HFFc6 (cell line): ENCODE measurements around the gene ARHGAP4. TPM values are rescaled to one million over a fixed set of nuclear protein-coding genes. Genes with fewer than 3 reads are reported as not detected.

Source experiments
- DNase-seq: peaks from one replicate; pipeline ENCODE4 v3.0.0-alpha.2; 2018
- H3K27ac Mint-ChIP-seq: 2 replicates; pipeline ENCODE4 v1.8.0; 2020; ENCODE audit warnings: mild to moderate bottlenecking, mixed read lengths
- H3K27me3 Mint-ChIP-seq: 2 replicates; pipeline ENCODE4 v1.8.0; 2021; ENCODE audit warnings: mild to moderate bottlenecking, moderate library complexity, mixed read lengths; ENCODE audit not compliant: insufficient read depth
- H3K36me3 Mint-ChIP-seq: 2 replicates; pipeline ENCODE4 v1.8.0; 2021; ENCODE audit warnings: low read depth, mixed read lengths
- H3K4me1 Mint-ChIP-seq: 2 replicates; pipeline ENCODE4 v1.8.0; 2020; ENCODE audit warnings: low read depth, mixed read lengths
- H3K4me3 Mint-ChIP-seq: 2 replicates; pipeline ENCODE4 v1.8.0; 2020; ENCODE audit warnings: mild to moderate bottlenecking, moderate library complexity, mixed read lengths
- H3K9me3 Mint-ChIP-seq: 2 replicates; pipeline ENCODE4 v1.8.0; 2020; ENCODE audit warnings: mild to moderate bottlenecking, mixed read lengths
- CTCF ChIP-seq: fragments of 200-600 bp; sonication (generic); IDR thresholded peaks from 2 replicates; pipeline ENCODE4 v1.5.0; 2021; ENCODE audit warnings: antibody characterized with exemption, mild to moderate bottlenecking
- total RNA-seq, 6 experiments: library from RNA; stranded (reverse); fragmentation: NEBNext Ultra II Directional; extraction: Animal tissue kit (Norgen Biotek cat#: 25700); gene quantifications; 2 replicates in 1 of 6; 3 replicates in 5 of 6; pipeline ENCODE4 v1.2.3, GENCODE V29; 2021

The ARHGAP4 gene
- total RNA-seq, 6 experiments from 2014 or later: 0.18 to 0.63 (median 0.48) TPM

GRCh38 chrX:153921070-153921469 is 5.0 kb downstream of the ARHGAP4 start:
- no peak for DNase-seq
- TF ChIP-seq CTCF: no peak

GRCh38 chrX:153920546-153920945 is 5.5 kb downstream of the ARHGAP4 start:
- Mint-ChIP-seq H3K4me1 (peaks cover 6% of the 10 kb centered on the region; the same call in 1 of the 2 replicates), H3K9me3 (no peaks in the 10 kb centered on the region), H3K27ac (no peak overlapping the region), H3K36me3 (no peaks in the 10 kb centered on the region), H3K4me3 (no peak overlapping the region), H3K27me3 (peaks cover 6% of the 10 kb centered on the region)
- DNase-seq: no peak
- TF ChIP-seq CTCF: no peak

More at GRCh38 chrX:153921070-153921469, 5.0 kb downstream of the ARHGAP4 start:
- Mint-ChIP-seq H3K4me1 (peaks cover 6% of the 10 kb centered on the region; the same call in 1 of the 2 replicates), H3K27ac (no peak overlapping the region), H3K36me3 (no peaks in the 10 kb centered on the region), H3K9me3 (no peaks in the 10 kb centered on the region), H3K27me3 (peaks cover 4% of the 10 kb centered on the region), H3K4me3 (no peak overlapping the region)

GRCh38 chrX:153919281-153919680 is 6.8 kb downstream of the ARHGAP4 start:
- Mint-ChIP-seq H3K36me3 (no peaks in the 10 kb centered on the region), H3K4me3 (no peak overlapping the region), H3K4me1 (peaks cover 2% of the 10 kb centered on the region; the same call in 1 of the 2 replicates), H3K27me3 (peaks cover 8% of the 10 kb centered on the region), H3K9me3 (no peaks in the 10 kb centered on the region), H3K27ac (no peak overlapping the region)
- no peak for DNase-seq
- TF ChIP-seq CTCF: no peak

GRCh38 chrX:153917869-153918268 is 8.2 kb downstream of the ARHGAP4 start:
- H3K36me3 Mint-ChIP-seq: no peaks in the 10 kb centered on the region
- H3K27ac Mint-ChIP-seq: no peak overlapping the region
- peaks cover 8% of the 10 kb centered on the region for H3K27me3 Mint-ChIP-seq
- no peaks in the 10 kb centered on the region for H3K9me3 Mint-ChIP-seq
- H3K4me1 Mint-ChIP-seq: no peaks in the 10 kb centered on the region
- no peak for TF ChIP-seq CTCF
- no peak for DNase-seq
- no peak overlapping the region for H3K4me3 Mint-ChIP-seq

GRCh38 chrX:153913701-153914100 is 12.4 kb downstream of the ARHGAP4 start:
- Mint-ChIP-seq H3K27ac (no peak overlapping the region), H3K9me3 (no peaks in the 10 kb centered on the region), H3K27me3 (peaks cover 9% of the 10 kb centered on the region), H3K4me1 (no peaks in the 10 kb centered on the region), H3K4me3 (no peak overlapping the region), H3K36me3 (no peaks in the 10 kb centered on the region)
- TF ChIP-seq CTCF: no peak
- DNase-seq: no peak

- TF ChIP-seq CTCF: no peak
- no peaks in the 10 kb centered on the region for H3K36me3 Mint-ChIP-seq
- H3K4me1 Mint-ChIP-seq: no peaks in the 10 kb centered on the region
- no peak overlapping the region for H3K27ac Mint-ChIP-seq
- H3K4me3 Mint-ChIP-seq: no peak overlapping the region
- H3K27me3 Mint-ChIP-seq: peaks cover 9% of the 10 kb centered on the region
- DNase-seq: no peak
- H3K9me3 Mint-ChIP-seq: no peaks in the 10 kb centered on the region
Measured at GRCh38 chrX:153913211-153913610, 12.9 kb downstream of the ARHGAP4 start.
